HG03066 (cell line): ENCODE measurements around the gene IGSF6.
A peak's percentile ranks its signal among the peaks of the same experiment; 100 is the strongest.
"Not testable (repeated sequence)": the region's sequence is repeated elsewhere in the genome, so short reads cannot be mapped to it uniquely, and the experiment has no call there.

Source experiments
- ATAC-seq: cut with Tn5 transposase; IDR thresholded peaks from one replicate; pipeline ENCODE4 v1.9.1; 2021; ENCODE audit warnings: low read depth; ENCODE audit not compliant: unreplicated experiment

The IGSF6 gene

GRCh38 chr16:21608639-21609328 lies 43.6 kb downstream of the IGSF6 start:
- no peak for ATAC-seq

- ATAC-seq = not testable (repeated sequence)
These were observed 46.6 kb downstream of the IGSF6 start for GRCh38 chr16:21605848-21606247.

- ATAC-seq = no peak
These were observed 48.5 kb downstream of the IGSF6 start for GRCh38 chr16:21603928-21604327.

- ATAC-seq = no peak
These were observed 49.6 kb downstream of the IGSF6 start for GRCh38 chr16:21602785-21603184.

GRCh38 chr16:21600031-21600773 lies 52.2 kb downstream of the IGSF6 start:
- peak; percentile 23 for ATAC-seq

- peak; percentile 83 for ATAC-seq
These were observed 53.0 kb downstream of the IGSF6 start, which contains the start of gene METTL9 for GRCh38 chr16:21599122-21600030. Gene METTL9 (plus strand): TSS chr16:21599577. CDS start chr16:21599734, 157 bp downstream.

- ATAC-seq = no peak
These were observed 53.7 kb downstream of the IGSF6 start for GRCh38 chr16:21598701-21599121.

GRCh38 chr16:21598206-21598605 lies 54.2 kb downstream of the IGSF6 start:
- ATAC-seq = no peak

GRCh38 chr16:21597561-21598030 lies 54.8 kb downstream of the IGSF6 start:
- ATAC-seq = no peak

- no peak for ATAC-seq
These were observed 58.7 kb downstream of the IGSF6 start for GRCh38 chr16:21593530-21594289.

GRCh38 chr16:21592191-21592590 lies 60.2 kb downstream of the IGSF6 start:
- no peak for ATAC-seq

- no peak for ATAC-seq
These were observed 61.6 kb downstream of the IGSF6 start for GRCh38 chr16:21590796-21591195.

GRCh38 chr16:21590287-21590686 lies 62.1 kb downstream of the IGSF6 start:
- ATAC-seq = no peak

- ATAC-seq = no peak
These were observed 62.9 kb downstream of the IGSF6 start for GRCh38 chr16:21589551-21589950.
